WTC11 (cell line): ENCODE results near the gene LYPD6.

Experiments used
- ATF1 ChIP-seq: sonication (generic); formaldehyde crosslinking; IDR thresholded peaks from 2 replicates; pipeline ENCODE4 v1.8.1; 2023; ENCODE audit warnings: mild to moderate bottlenecking, moderate library complexity, missing genetic modification reagents
- E2F4 ChIP-seq: sonication (generic); formaldehyde crosslinking; IDR thresholded peaks from 2 replicates; pipeline ENCODE4 v1.8.1; 2022; ENCODE audit warnings: low read depth, mild to moderate bottlenecking, moderate library complexity, missing genetic modification reagents, borderline replicate concordance
- ELF4 ChIP-seq: sonication (generic); formaldehyde crosslinking; IDR thresholded peaks from 2 replicates; pipeline ENCODE4 v1.8.1; 2022; ENCODE audit warnings: low read depth, mild to moderate bottlenecking, moderate library complexity, missing genetic modification reagents
- JUN ChIP-seq: sonication (generic); formaldehyde crosslinking; IDR thresholded peaks from 2 replicates; pipeline ENCODE4 v1.8.0; 2023; ENCODE audit warnings: mild to moderate bottlenecking, missing genetic modification reagents
- KAT7 ChIP-seq: sonication (generic); formaldehyde crosslinking; IDR thresholded peaks from 2 replicates; pipeline ENCODE4 v1.8.1; 2023; ENCODE audit warnings: missing genetic modification reagents, mild to moderate bottlenecking, borderline replicate concordance
- MAX ChIP-seq: sonication (generic); formaldehyde crosslinking; IDR thresholded peaks from 2 replicates; pipeline ENCODE4 v1.8.0; 2022; ENCODE audit warnings: mild to moderate bottlenecking, missing genetic modification reagents
- SP1 ChIP-seq: sonication (generic); formaldehyde crosslinking; conservative IDR thresholded peaks from 2 replicates; pipeline ENCODE4 v1.8.1; 2022; ENCODE audit warnings: missing genetic modification reagents
- TEAD1 ChIP-seq: sonication (generic); formaldehyde crosslinking; IDR thresholded peaks from 2 replicates; pipeline ENCODE4 v1.8.0; 2022; ENCODE audit warnings: mild to moderate bottlenecking, missing genetic modification reagents
- TF ChIP-seq, protein P1 (sequence below): fragments of 200-600 bp; IDR thresholded peaks from 2 replicates; pipeline ENCODE4 v1.8.0; 2022; ENCODE audit warnings: antibody characterized with exemption
- TF ChIP-seq, protein P2 (sequence below): sonication (generic); formaldehyde crosslinking; IDR thresholded peaks from 2 replicates; pipeline ENCODE4 v1.8.0; 2022; ENCODE audit warnings: mild to moderate bottlenecking, missing genetic modification reagents

DNA sequence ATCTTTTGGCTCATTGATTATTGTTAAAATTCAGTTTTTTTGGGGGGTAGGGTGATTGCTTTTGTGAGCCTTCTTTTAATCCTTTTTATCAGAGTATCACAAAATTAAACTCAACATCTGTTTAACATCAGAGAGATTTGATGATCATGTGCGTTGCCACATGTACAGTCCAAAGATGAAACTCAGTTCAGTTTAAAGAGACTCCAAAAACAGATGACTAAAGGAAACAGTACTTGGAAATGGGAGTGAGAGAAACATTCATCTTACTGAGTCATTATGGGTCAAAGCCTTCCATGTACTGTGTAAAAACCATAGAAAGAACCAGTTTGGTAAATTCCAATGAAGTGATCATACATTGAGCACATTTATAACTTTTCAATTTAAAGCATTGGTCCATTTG, 53.0 kb downstream of the LYPD6 start:
- TF ChIP-seq MAX (CRISPR knock-in tag): no peak
- TF ChIP-seq, protein P1, sequence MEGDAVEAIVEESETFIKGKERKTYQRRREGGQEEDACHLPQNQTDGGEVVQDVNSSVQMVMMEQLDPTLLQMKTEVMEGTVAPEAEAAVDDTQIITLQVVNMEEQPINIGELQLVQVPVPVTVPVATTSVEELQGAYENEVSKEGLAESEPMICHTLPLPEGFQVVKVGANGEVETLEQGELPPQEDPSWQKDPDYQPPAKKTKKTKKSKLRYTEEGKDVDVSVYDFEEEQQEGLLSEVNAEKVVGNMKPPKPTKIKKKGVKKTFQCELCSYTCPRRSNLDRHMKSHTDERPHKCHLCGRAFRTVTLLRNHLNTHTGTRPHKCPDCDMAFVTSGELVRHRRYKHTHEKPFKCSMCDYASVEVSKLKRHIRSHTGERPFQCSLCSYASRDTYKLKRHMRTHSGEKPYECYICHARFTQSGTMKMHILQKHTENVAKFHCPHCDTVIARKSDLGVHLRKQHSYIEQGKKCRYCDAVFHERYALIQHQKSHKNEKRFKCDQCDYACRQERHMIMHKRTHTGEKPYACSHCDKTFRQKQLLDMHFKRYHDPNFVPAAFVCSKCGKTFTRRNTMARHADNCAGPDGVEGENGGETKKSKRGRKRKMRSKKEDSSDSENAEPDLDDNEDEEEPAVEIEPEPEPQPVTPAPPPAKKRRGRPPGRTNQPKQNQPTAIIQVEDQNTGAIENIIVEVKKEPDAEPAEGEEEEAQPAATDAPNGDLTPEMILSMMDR: no peak
- TF ChIP-seq SP1: no peak
- no peak for TF ChIP-seq JUN (CRISPR knock-in tag)
- TF ChIP-seq, protein P2, sequence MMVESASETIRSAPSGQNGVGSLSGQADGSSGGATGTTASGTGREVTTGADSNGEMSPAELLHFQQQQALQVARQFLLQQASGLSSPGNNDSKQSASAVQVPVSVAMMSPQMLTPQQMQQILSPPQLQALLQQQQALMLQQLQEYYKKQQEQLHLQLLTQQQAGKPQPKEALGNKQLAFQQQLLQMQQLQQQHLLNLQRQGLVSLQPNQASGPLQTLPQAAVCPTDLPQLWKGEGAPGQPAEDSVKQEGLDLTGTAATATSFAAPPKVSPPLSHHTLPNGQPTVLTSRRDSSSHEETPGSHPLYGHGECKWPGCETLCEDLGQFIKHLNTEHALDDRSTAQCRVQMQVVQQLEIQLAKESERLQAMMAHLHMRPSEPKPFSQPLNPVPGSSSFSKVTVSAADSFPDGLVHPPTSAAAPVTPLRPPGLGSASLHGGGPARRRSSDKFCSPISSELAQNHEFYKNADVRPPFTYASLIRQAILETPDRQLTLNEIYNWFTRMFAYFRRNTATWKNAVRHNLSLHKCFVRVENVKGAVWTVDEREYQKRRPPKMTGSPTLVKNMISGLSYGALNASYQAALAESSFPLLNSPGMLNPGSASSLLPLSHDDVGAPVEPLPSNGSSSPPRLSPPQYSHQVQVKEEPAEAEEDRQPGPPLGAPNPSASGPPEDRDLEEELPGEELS (CRISPR knock-in tag): no peak
- TF ChIP-seq KAT7 (CRISPR knock-in tag): no peak
- TF ChIP-seq E2F4 (CRISPR knock-in tag): no peak
- TF ChIP-seq TEAD1 (CRISPR knock-in tag): no peak
- no peak for TF ChIP-seq ATF1 (CRISPR knock-in tag)
- no peak for TF ChIP-seq ELF4 (CRISPR knock-in tag)
